RPMI7951 (cell line): ENCODE results near the gene SCN1A. TPM values are rescaled to one million over a fixed set of nuclear protein-coding genes. Genes with fewer than 3 reads are reported as not detected.
"Not testable (repeated sequence)": the region's sequence is repeated elsewhere in the genome, so short reads cannot be mapped to it uniquely, and the experiment has no call there.

ENCODE experiments used
- DNase-seq: peaks from one replicate; pipeline ENCODE4 v3.0.0-alpha.2; 2012; ENCODE audit warnings: low read depth
- total RNA-seq: library from RNA; depleted of rRNA; stranded (reverse); fragments of >200 nt; shearing (Covaris generic); gene quantifications from 2 replicates; pipeline ENCODE4 v1.2.3, GENCODE V29; 2014; rRNA removed

Gene SCN1A
- total RNA-seq: not detected in 2 replicates

DNA sequence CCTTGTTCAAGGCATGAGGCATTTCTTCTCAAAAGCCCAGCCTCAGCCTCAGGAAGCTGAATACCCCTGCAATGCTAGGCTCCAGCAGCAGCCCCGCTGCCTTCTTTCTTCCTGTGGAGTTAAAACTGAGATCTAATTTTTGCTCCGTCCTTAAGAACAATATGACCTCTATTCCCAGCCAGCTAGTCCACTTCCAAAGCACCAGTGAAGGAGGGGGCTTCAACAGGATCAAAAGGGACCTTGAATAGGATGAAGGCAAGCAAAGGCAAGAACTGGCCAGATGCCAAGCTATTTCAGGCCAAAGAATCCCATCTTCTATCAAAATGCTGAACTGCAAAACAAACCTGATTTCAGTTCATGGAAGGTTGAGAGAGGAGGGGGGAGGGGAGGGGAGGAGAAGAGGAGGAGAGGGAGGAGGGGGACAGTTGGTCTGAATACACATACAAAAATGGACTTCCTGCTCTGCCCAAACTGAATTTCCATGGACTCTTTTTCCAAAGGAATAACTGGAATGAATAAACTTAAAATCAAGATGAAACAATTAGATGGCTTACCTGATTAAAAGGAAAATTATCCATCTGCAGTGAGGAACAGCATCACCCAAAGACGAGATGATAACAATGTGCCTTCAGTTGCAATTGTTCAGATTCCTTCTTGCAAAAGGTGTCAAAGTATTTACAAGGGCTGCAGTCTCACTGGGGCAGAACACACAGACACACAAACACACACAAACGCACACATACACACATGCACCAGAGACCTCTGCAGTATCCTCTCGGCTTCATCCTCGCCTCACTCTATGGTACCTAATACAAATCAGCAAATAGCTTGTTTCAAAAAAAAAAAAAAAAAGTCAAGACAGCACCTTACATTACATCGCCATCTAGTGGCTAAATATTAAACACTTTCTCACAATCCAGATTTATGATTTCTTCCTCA lies at the start of gene SCN1A:
SCN1A (minus strand) TSS at position 804 of the 939 bp plus-strand sequence. CDS start 54,399 bp downstream, outside the sequence.
- peak; percentile 43 for DNase-seq

DNA sequence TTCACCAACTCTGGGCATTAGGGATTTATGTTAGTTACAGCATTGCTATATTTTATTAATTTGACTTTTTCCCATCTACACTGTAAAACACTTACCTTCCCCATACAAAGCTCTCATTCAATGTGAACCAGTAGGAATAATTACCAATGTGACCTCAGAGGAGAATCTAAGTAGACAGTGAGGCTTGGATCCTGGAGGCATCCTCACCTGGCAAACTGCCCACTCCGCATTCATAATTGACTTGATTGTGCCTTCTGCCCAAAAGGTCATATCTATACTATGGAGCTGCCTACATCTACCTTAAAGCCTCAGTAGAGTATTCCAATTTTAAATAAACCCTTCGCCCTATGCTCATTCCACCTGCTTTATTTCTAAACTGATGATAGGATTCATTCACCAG lies 45.4 kb upstream of the SCN1A start:
- no peak for DNase-seq

DNA sequence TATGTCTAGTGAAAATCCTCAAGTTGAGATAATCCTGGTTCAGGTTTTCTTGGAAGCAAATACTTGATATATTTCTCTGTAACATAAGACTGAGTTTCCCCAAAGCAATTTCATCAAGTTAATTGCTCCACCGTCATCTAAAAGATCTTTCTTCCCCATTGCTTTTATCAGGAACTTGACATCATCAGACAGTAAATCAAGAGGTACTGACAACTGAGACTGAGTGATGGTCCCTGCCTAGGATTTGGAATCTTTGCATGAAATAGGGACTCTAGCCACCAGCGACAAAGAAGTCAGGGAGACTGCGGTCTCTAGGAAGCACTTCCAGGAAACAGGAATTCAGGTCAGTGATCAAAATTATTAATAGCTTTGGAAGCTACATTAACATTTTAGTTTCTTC lies 43.4 kb upstream of the SCN1A start:
- no peak for DNase-seq

DNA sequence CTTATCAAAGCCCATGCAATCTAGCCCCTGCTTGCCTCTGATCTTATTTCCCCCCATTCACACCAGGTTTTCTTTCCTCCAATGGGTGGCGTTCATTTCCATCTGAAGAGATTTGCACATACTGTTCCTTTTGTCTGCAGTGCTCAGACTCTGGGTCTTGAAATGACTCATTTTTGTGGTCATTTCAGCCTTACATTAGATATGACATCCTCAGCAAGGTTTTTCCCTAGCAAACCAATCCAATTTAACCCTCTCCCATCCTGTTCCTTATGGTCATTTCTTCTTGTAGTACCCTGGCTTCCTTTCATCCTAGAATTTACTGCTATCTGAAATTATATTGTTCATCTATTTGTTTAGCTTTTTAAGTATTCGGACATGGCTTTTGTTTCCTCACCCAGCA lies 42.5 kb upstream of the SCN1A start:
- peak; percentile 39 for DNase-seq

DNA sequence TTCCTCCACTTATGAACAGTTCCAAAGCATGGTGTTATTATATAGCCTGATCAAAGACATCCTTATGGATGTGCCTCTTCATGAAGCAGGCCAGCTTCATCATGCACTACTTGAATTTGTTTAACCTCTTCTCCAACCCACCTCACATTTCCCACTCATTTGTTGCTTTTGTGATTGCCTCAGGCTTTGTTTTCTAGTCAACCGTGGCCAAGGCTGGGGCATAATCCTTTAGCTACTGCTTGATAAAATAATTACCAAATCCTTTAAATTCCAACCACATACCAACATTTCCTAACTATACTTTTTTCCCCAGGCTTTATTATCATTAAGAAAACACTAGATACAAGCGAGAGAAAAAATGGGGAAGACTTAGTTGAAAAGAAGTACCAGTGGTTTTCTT lies 39.6 kb upstream of the SCN1A start:
- DNase-seq: peak; percentile 24

DNA sequence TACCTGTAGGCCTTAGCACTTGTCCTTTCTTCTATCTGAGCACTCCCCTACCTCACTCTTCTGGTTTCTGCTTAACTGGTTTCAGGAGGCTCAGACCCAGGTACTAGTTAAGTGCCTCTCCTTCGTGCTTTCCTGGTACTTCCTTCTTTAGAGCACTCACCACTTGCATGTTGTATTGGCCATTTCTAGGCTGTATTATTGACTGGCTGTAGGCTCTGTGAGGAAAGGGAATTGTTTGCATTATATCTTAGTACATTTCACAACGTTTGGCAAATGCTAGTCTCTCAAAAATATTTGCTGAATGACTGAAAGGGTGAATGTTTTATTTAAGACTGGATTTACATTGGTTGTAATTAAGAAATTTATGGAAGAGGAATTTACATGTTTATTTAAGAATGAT lies 36.0 kb upstream of the SCN1A start:
- no peak for DNase-seq

DNA sequence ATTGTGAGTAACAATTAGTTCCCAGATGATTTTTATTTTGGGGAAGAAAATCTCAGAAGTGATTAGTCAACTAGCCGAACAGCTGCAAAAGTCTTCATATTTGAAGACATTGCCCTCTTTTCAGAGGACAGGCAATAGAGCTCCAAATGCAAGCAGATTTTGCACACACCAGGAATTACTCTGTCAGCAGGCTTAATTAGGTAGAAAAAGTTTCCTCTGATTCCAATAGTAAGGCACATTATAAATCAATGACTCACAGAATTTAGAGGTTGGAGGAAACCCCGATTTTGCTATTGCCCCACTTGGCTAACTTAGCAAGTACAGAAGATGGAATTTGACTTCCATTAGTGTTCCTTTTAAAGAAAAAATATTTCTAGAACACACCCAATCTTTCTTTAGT lies 30.7 kb upstream of the SCN1A start:
- no peak for DNase-seq

DNA sequence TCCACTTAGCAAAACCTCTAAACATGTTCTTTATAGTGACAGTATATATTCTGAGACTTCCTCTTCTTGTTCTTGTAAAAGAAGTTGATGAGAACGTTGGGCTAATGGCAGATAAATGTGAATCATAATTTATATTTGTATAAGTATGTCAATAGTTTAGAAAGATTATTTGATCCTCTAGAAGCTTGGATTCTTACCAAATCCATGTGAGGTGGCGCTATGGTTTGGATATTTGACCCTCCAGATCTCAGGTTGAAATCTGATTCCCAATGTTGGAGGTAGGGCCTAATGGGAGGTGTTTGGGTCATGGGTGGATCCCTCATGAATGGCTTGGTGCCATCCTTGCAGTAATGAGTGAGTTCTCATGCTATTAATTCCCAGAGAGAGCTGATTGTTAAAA lies 29.8 kb upstream of the SCN1A start:
- DNase-seq: no peak

DNA sequence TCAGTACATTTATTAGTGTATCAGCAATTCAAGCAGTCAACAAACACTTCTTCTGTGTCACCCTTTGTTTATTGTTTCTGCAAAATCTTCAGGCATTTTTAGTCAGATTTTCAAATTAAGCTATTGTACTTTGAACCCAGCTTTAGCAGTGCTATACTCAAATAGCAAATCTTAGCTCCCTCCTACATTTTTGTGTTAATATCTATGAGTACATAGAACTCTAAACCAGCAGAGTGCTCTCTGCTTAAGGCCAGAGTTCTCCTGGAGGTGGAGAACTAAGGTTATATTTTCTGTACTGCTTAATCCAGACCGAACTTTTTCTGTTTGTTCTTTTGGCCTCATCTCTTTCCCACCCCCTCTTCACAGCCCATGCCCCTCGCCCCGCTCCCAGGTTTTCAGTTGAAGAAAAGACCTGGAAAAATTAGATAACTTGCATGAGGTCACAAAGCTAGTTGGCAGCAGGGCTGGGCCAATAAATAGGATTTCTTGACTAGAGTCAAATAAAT lies 29.2 kb upstream of the SCN1A start:
- DNase-seq: no peak

DNA sequence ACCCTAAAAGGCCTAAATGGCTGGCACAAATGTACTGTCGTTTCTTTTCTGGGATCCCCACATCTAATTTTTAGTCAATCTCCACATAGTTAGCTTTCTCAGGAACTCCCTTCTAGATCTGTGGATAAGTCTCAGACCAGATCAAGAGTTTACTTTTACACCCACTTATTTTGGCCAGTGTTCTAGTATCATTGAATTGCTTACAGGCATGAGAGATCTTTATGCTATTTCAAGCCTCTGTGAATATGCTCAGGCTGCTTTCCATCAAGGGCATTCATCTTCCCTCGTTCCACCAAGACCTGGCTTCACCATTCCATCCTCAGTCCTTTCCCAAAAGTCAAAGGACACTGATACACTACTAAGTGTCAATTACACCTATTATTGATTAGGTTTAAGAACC lies 27.8 kb upstream of the SCN1A start:
- DNase-seq: no peak

DNA sequence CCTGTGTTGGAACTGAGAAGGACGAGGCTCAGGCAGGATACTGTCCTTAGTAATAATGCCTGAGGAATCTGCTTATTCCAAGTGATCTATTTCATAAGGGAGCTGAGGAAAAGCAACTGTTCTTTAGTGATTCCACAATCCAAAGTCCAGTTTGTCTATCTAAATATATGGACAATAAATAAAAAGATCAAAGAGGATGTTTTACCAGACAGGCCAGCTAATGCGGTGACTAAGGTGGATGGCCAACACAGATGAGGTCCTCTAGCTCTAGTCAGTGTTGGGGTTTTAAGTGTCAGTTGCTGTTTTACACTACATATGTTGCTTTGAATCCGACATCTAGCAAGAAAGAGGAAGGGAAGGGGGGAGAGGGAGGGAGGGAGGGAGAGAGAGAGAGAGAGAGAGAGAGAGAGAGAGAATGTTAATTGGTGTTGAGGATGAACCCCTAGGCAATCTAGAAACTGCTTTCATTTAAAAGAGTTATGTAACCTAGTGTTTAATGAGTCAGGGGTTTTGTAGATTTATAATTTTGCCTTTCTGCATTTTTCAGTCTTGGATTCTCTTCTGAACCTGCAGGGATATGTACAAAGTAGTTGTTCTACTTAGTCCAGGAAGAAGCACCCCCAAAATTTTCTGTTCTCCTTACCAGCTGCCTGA lies 27.0 kb upstream of the SCN1A start:
- DNase-seq: no peak

DNA sequence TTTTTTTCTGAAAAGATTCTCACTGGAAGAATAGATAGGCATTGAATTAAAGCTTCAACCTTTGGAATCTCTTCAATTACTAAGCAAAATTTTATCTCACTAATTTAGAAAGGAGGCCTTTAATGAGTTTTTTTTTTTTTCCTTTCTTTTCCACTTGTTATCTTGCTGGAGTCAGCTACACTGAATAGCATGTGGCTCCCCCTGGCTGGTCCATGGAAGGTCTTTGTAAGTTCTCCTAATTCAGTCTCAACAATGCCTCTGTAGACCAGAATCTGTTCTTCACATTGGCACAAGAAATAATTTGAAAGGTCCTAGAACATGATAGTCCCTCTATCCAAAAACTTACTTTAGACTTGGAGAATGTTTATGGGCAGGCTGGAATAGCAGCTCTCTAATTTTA lies 24.2 kb upstream of the SCN1A start:
- DNase-seq: no peak

DNA sequence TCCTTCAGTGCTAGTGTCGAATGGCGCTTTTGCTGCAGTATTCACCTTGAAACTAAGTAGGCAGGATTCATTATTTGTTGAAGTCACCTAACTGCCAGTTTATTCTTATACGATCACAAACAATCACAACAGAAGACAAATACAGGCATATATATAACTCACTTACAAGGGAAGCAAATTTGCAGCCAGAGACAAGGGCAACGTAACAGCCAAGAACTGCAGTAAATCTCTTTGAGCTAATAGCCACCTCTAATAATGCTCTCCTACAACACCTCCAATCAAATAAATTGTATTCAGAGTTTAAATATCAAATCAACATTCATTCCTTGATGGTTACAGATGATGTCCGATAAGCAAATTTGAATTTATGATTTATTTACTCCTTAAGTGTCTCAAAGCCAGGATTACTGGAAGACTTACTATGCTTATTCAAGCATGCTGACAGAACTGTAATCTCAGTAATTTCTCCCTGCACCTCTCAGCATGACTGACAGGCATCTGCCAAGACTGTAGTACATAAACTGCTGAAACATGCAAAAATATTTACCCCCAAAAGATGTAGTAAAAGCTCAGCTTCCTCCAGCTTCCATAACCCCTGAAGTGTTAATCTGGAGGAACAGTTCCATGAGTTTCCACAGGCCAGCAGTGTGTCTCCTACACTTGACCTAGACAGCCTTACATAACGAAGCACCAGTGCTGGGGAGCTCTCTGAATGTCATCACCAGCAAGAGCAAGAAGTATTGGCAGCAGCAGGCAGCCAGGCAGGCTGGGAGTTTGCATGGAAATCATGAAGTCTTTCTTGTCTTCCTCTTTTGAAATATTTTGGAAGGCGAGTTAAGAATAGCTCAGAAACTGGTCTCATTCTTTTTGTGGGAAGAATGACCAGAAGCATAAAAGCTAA lies 20.9 kb upstream of the SCN1A start:
- no peak for DNase-seq

DNA sequence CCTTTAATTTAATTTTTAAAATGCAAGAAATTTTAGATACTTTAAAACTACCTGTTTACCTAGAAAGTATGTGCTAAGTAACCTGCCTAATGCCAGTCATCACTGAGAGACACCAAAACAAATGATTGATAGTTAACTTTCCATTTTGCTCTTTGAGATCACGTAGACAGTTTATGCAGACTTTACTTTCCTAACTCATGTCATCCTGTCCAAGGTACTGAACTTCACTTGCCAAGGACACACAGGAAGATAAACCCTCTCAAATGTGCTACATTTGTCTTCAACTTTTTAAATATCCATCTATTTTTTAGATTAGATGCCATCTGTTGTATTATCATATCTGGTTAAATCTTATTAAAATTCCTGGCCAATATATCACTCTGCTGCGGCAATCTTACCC lies 20.1 kb upstream of the SCN1A start:
- DNase-seq: no peak

DNA sequence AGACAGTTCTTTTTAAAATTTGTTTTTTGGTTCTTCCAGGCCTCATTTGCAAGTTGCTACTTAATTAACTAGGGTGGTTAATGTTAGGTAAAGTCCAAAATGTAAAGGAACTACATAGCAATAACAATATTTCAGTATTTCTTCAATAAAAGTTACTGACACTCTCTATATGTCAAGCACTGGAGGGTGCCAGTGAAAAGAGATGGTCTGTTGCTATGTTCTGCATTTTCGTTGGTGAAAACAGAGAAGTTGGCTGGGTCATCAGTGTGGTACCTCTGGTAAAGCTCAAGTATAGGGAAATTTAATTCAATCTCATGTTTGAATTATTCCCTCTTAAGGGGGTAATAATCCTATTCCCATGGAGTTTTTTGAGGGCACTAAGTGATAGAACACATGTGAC lies 16.3 kb upstream of the SCN1A start:
- DNase-seq: no peak

DNA sequence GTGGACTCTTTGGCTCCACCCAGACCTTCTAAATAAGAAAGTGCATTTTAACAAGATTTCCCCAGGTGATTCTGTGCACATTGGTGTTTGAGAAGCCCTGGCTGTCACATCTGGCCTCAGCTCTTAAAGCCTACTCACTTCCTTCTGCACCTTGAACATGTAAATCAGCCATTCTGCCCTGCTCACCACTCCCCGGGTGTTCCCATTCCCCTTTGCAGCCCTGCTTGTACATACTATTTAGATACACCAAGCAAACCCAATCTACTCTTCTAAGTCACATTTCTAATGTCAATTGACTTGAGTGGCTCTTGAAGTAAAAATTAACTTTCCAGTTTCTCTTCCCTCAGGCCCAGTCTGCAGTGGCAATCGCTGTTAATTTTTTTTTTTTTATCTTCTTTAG lies 13.1 kb upstream of the SCN1A start:
- DNase-seq: no peak

DNA sequence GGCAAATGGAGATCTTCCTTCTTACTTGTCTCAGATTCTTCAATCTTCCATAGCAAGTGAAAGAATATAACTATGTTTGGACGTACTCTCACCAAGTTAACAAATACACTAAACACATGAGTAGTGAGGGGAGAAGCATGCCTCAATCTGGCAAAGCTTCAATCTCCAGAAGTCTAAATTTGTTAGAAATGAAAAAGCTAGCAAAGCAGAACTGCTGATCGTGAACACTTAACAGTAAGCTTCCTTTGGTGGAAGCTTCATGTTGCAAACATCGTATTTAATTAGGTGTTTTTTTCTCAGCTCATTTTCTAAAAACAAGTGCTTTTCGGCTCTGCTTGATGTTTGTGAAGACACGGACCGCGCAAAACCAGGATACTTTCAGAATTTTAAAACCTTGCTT lies 12.7 kb upstream of the SCN1A start:
- no peak for DNase-seq

DNA sequence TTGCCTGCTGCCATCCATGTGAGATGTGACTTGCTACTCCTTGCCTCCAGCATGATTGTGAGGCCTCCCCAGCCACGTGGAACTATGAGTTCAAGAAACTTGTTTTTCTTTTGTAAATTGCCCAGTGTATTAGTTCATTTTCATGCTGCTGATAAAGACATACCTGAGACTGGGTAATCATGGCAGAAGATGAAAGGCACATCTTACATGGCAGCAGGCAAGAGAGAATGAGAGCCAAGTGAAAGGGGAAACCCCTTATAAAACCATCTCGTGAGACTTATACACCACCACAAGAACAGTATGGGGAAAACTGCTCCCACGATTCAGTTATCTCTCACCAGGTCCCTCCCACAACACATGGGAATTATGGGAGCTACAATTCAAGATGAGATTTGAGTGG lies 11.7 kb upstream of the SCN1A start:
- not testable (repeated sequence) for DNase-seq

DNA sequence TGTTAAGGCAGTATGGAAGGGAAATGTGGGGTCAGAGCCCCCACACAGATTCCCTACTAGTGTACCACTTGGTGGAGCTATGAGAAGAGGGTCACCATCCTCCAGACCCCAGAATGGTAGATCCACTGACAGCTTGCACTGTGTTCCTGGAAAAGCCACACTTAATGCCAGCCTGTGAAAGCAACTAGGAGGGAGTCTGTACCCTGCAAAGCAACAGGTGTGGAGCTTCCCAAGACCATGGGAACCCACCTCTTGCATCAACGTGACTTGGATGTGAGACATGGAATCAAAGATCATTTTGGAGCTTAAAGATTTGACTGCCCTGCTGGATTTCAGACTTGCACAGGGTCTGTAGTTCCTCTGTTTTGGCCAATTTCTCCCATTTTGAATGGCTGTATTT lies 10.8 kb upstream of the SCN1A start:
- DNase-seq: no peak

DNA sequence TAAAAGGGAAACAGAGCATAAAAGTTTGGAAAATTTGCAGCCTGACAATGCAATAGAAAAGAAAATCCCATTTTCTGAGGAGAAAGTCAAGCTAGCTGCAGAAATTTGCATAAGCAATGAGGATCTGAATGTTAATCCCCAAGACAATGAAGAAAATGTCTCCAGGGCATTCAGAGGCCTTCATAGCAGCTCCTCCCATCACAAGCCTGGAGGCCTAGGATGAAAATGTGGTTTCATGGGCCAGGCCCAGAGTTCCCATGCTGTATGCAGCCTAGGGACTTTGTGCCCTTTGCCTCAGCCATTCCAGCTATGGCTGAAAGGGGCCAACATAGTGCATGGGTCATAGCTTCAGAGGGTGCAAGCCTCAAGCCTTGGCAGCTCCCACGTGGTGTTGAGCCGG lies 10.3 kb upstream of the SCN1A start:
- no peak for DNase-seq

DNA sequence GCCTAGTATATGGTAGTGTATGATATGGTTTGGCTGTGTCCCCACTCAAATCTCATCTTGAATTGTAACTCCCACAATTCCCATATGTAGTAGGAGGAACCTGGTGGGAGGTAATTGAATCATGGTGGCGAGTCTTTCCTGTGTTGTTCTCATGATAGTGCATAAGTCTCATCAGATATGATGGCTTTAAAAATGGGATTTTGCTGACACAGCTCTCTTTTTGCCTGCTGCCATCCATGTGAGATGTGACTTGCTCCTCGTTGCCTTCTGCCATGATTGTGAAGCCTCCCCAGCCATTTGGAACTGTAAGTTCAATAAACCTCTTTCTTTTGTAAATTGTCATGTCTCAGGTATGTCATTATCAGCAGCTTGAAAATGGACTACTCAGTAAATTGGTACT lies 9.5 kb upstream of the SCN1A start:
- DNase-seq: no peak

DNA sequence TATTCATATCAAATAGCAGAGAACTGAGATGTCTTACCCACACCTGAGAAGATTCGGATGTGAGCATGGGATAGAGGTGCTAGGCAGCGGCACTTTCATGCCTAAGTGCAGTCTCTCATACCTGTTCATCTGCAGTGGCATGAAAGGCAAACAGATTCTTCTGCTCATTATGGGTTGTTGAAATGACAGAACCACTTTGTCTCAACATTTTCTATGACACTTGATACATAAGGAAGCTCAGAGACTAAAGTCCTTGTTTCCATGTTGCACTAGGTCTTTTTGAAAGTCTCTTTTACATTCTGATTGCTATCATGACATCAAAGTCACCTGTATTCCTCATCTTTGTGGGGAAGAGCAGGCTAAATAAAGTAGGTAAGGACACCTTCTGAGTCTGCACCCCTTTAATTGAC lies 8.0 kb upstream of the SCN1A start:
- no peak for DNase-seq
